ENCODE measurements around the gene REST. TPM values are rescaled to one million over a fixed set of nuclear protein-coding genes. Genes with fewer than 3 reads are reported as not detected.
"Not testable (repeated sequence)": the region's sequence is repeated elsewhere in the genome, so short reads cannot be mapped to it uniquely, and the experiment has no call there.

Gene REST
- total and polyA plus RNA-seq, 10 donors = 3.6 to 45.4 (median 37.1) TPM

DNA sequence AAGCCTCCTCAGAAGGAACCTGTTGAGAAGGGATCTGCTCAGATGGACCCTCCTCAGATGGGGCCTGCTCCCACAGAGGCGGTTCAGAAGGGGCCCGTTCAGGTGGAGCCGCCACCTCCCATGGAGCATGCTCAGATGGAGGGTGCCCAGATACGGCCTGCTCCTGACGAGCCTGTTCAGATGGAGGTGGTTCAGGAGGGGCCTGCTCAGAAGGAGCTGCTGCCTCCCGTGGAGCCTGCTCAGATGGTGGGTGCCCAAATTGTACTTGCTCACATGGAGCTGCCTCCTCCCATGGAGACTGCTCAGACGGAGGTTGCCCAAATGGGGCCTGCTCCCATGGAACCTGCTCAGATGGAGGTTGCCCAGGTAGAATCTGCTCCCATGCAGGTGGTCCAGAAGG, 22.9 kb downstream of the REST start:
- Histone ChIP-seq H3K4me1 (peaks cover 0 to 14% (median 0%) of the 10 kb centered on the region in 6 donors), H3K36me3 (peaks cover 0 to 87% (median 26%) of the 10 kb centered on the region in 6 donors), H3K9me3 (no peaks in the 10 kb centered on the region), H3K27ac (no peak overlapping the region), H3K27me3 (replicated peaks in 1 of 7) (no peaks in the 10 kb centered on the region), H3K4me3 (no peak overlapping the region)
- peak; percentile 53 for DNase-seq
- TF ChIP-seq POLR2A (IDR thresholded peaks at IDR 0.05) (no peak), POLR2AphosphoS5 (IDR thresholded peaks at IDR 0.05) (peak in 1 of 3 donors; percentile 54)
- TF ChIP-seq, protein P1, sequence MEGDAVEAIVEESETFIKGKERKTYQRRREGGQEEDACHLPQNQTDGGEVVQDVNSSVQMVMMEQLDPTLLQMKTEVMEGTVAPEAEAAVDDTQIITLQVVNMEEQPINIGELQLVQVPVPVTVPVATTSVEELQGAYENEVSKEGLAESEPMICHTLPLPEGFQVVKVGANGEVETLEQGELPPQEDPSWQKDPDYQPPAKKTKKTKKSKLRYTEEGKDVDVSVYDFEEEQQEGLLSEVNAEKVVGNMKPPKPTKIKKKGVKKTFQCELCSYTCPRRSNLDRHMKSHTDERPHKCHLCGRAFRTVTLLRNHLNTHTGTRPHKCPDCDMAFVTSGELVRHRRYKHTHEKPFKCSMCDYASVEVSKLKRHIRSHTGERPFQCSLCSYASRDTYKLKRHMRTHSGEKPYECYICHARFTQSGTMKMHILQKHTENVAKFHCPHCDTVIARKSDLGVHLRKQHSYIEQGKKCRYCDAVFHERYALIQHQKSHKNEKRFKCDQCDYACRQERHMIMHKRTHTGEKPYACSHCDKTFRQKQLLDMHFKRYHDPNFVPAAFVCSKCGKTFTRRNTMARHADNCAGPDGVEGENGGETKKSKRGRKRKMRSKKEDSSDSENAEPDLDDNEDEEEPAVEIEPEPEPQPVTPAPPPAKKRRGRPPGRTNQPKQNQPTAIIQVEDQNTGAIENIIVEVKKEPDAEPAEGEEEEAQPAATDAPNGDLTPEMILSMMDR (IDR thresholded peaks at IDR 0.05 in 8 of 11, conservative IDR thresholded peaks at IDR 0.05 in 3 of 11) = no peak
- 92 to 100% (median 97%) methylated on average over 7 of the region's 7 CpGs for WGBS, 5 donors
- intact Hi-C loops (cut with DNase I; ENCODE audit: low total_unique reads) = no loop called here

DNA sequence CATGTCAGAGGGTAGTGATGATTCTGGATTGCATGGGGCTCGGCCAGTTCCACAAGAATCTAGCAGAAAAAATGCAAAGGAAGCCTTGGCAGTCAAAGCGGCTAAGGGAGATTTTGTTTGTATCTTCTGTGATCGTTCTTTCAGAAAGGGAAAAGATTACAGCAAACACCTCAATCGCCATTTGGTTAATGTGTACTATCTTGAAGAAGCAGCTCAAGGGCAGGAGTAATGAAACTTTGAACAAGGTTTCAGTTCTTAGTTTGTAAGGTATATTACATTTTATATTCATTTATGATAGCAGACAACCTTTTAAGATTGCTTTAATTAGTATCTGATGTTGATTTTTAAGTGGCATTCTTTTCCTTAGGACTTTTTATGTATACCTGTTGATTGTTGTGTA, 24.2 kb downstream of the REST start:
- Histone ChIP-seq H3K4me1 (peaks cover 0 to 14% (median 0%) of the 10 kb centered on the region in 6 donors), H3K27me3 (replicated peaks in 1 of 7) (no peaks in the 10 kb centered on the region), H3K4me3 (no peak overlapping the region), H3K36me3 (peaks cover 0 to 81% (median 22%) of the 10 kb centered on the region in 6 donors), H3K27ac (no peak overlapping the region), H3K9me3 (no peaks in the 10 kb centered on the region)
- TF ChIP-seq, protein P1 (IDR thresholded peaks at IDR 0.05 in 8 of 11, conservative IDR thresholded peaks at IDR 0.05 in 3 of 11) = no peak
- TF ChIP-seq POLR2A (IDR thresholded peaks at IDR 0.05) = no peak
- no peak for TF ChIP-seq POLR2AphosphoS5 (IDR thresholded peaks at IDR 0.05)
- no peak for DNase-seq
- WGBS, 5 donors = 78 to 93% (median 80%) methylated on average over 4 of the region's 4 CpGs
- intact Hi-C loops (cut with DNase I; ENCODE audit: low total_unique reads) = no loop called here

DNA sequence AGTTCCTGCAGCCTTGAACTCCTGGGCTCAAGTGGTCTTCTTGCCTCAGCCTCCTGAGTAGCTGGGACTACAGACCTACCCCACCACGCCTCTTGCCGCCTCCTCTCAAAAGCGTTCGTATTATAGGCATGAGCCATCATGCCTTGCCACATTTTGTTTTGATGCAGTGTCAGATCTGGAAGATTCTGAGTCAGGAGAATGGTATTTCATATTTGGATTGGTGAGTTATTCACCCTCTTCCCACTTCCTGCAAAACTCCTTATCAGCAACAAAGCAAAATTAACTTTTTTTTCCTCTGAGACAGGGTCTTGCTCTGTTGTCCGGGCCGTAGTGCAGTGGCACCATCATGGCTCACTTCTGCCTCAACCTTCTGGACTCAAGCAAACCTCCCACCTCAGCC, 29.6 kb downstream of the REST start:
- Histone ChIP-seq H3K9me3 (no peaks in the 10 kb centered on the region), H3K4me3 (no peak overlapping the region), H3K36me3 (peaks cover 0 to 64% (median 13%) of the 10 kb centered on the region in 6 donors), H3K27me3 (replicated peaks in 1 of 7) (no peaks in the 10 kb centered on the region), H3K27ac (no peak overlapping the region), H3K4me1 (peaks cover 0 to 8% (median 0%) of the 10 kb centered on the region in 6 donors)
- DNase-seq = no peak
- WGBS, 5 donors = 87 to 96% (median 91%) methylated on average over 6 of the region's 6 CpGs
- intact Hi-C loops (cut with DNase I; ENCODE audit: low total_unique reads) = no loop called here
- TF ChIP-seq POLR2AphosphoS5 (IDR thresholded peaks at IDR 0.05) = no peak
- no peak for TF ChIP-seq POLR2A (IDR thresholded peaks at IDR 0.05)
- TF ChIP-seq, protein P1 (IDR thresholded peaks at IDR 0.05 in 8 of 11, conservative IDR thresholded peaks at IDR 0.05 in 3 of 11) = no peak

DNA sequence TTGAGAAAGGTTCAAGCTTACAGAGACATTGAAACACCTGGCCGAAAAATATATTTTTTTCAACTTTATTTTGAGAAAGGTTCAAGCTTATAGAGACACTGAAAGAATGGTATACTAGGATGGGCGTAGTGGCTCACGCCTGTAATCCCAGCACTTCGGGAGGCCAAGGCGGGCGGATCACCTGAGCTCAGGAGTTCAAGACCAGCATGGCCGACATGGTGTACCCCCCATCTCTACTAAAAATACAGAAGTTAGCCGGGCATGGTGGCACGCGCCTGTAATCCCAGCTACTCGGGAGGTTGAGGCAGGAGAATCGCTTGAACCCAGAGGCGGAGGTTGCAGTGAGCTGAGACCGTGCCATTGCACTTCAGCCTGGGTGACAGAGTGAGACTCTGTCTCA, 32.1 kb downstream of the REST start:
- H3K36me3 ChIP-seq = peaks cover 0 to 52% (median 13%) of the 10 kb centered on the region in 6 donors
- H3K4me3 ChIP-seq; H3K4me1 ChIP-seq; H3K27me3 ChIP-seq (replicated peaks in 1 of 7); intact Hi-C loops (cut with DNase I; ENCODE audit: low total_unique reads); H3K9me3 ChIP-seq; DNase-seq; H3K27ac ChIP-seq: not testable (repeated sequence)
- 96 to 100% (median 98%) methylated on average over 14 of the region's 14 CpGs for WGBS, 5 donors
- peak in 1 of 3 donors; percentile 14 for TF ChIP-seq POLR2AphosphoS5 (IDR thresholded peaks at IDR 0.05)

DNA sequence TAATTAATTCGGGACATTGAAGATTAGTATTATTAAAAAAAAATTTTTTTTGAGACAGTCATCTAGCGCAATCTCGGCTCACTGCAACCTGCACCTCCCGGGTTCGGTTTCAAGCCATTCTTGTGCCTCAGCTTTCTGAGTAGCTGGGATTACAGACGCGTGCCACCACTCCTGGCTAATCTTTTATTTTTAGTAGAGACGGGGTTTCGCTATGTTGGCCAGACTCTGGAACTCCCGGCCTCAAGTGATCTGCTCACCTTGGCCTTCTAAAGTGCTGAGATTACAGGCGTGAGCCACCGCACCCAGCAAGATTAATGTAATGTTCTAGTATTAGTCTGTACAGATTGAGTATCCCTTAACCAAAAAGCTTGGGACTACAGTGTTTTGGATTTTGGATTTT, 32.7 kb downstream of the REST start:
- H3K27me3 ChIP-seq (replicated peaks in 1 of 7) = no peaks in the 10 kb centered on the region
- H3K36me3 ChIP-seq = peaks cover 0 to 51% (median 13%) of the 10 kb centered on the region in 6 donors
- intact Hi-C loops (cut with DNase I; ENCODE audit: low total_unique reads) = no loop called here
- TF ChIP-seq, protein P1 (IDR thresholded peaks at IDR 0.05 in 8 of 11, conservative IDR thresholded peaks at IDR 0.05 in 3 of 11) = no peak
- TF ChIP-seq POLR2A (IDR thresholded peaks at IDR 0.05) (no peak), POLR2AphosphoS5 (IDR thresholded peaks at IDR 0.05) (no peak)
- no peaks in the 10 kb centered on the region for H3K4me1 ChIP-seq
- H3K4me3 ChIP-seq = no peak overlapping the region
- DNase-seq = no peak
- H3K9me3 ChIP-seq = no peaks in the 10 kb centered on the region
- H3K27ac ChIP-seq = no peak overlapping the region
- WGBS, 5 donors = 95 to 98% (median 96%) methylated on average over 12 of the region's 12 CpGs

Measured in spleen (tissue), 11 donors.